K562 (cell line): ENCODE data around the gene NR3C1. TPM values are rescaled to one million over a fixed set of nuclear protein-coding genes. Genes with fewer than 3 reads are reported as not detected.
A peak's percentile ranks its signal among the peaks of the same experiment; 100 is the strongest.

ENCODE experiments used
- CBFA2T3 ChIP-seq: fragments of 450-650 bp; IDR thresholded peaks from 2 replicates; pipeline ENCODE4 v1.6.1; 2017
- FOXK1 ChIP-seq: sonication (generic); formaldehyde crosslinking; IDR thresholded peaks from 2 replicates; pipeline ENCODE4 v1.8.0; 2022; ENCODE audit warnings: missing genetic modification reagents, mild to moderate bottlenecking, borderline replicate concordance
- HMG20A ChIP-seq: fragments of 450-650 bp; formaldehyde crosslinking; conservative IDR thresholded peaks from 2 replicates; pipeline ENCODE4 v1.4.0; 2020; ENCODE audit warnings: mild to moderate bottlenecking, mixed read lengths
- RFX1 ChIP-seq: fragments of 450-650 bp; IDR thresholded peaks from 2 replicates; pipeline ENCODE4 v1.6.1; 2016; ENCODE audit warnings: mild to moderate bottlenecking, moderate library complexity
- SIN3B ChIP-seq: fragments of 450-650 bp; IDR thresholded peaks from 2 replicates; pipeline ENCODE4 v1.6.1; 2017; ENCODE audit warnings: low read depth, mild to moderate bottlenecking, moderate library complexity
- SIRT6 ChIP-seq: IDR thresholded peaks from one replicate; pipeline ENCODE4 v1.6.1; 2012; ENCODE audit warnings: low read depth, mild to moderate bottlenecking, control low read depth, inconsistent platforms, low read length, moderate library complexity
- SMAD3 ChIP-seq: fragments of 450-650 bp; formaldehyde crosslinking; conservative IDR thresholded peaks from 2 replicates; pipeline ENCODE4 v1.4.0; 2020; ENCODE audit warnings: mild to moderate bottlenecking
- TCF3 ChIP-seq: sonication (generic); formaldehyde crosslinking; IDR thresholded peaks from 2 replicates; pipeline ENCODE4 v1.4.0; 2020; ENCODE audit warnings: mild to moderate bottlenecking, missing genetic modification reagents
- ZEB2 ChIP-seq: fragments of 450-650 bp; IDR thresholded peaks from 2 replicates; pipeline ENCODE4 v1.6.1; 2016
- ZNF263 ChIP-seq: sonication (generic); formaldehyde crosslinking; IDR thresholded peaks from 2 replicates; pipeline ENCODE4 v1.8.0; 2022; ENCODE audit warnings: mild to moderate bottlenecking, missing genetic modification reagents, borderline replicate concordance
- ZNF316 ChIP-seq: fragments of 450-650 bp; IDR thresholded peaks from 2 replicates; pipeline ENCODE4 v1.6.1; 2016
- ZNF551 ChIP-seq: fragments of 250-450 bp; sonication (Bioruptor Pico); IDR thresholded peaks from 2 replicates; pipeline ENCODE4 v1.5.0; 2021; ENCODE audit warnings: mild to moderate bottlenecking, moderate library complexity
- polyA plus RNA-seq, 8 experiments: library from polyadenylated mRNA; depleted of rRNA in 4 of 8; stranded (reverse) in 5 of 8; unstranded in 3 of 8; fragments of >200 nt; fragmentation: Nextera tagmentation in 2 of 8; fragmentation: Illumina TruSeq in 1 of 8; extraction: Ambion mirVana in 2 of 8; extraction: Trizol in 1 of 8; gene quantifications; 2 replicates each; pipeline versions ENCODE4 v1.2.1 to v1.2.3, GENCODE V29; 2011 to 2014; ENCODE audit warnings: inconsistent platforms in 1 of 8, missing spikeins in 1 of 8
- total RNA-seq, 7 experiments: library from RNA; depleted of rRNA in 6 of 7; stranded (reverse); fragments of >200 nt in 6 of 7; fragmentation: Illumina TruSeq in 2 of 7; extraction: Trizol in 2 of 7; gene quantifications; 2 replicates each; pipeline versions ENCODE4 v1.2.1 to v1.2.3, GENCODE V29; 2011 to 2021; ENCODE audit warnings: low replicate concordance in 1 of 7
- TF ChIP-seq, protein P1 (sequence below), 2 experiments: IDR thresholded peaks; 2 replicates each; pipeline ENCODE4 v1.6.1; 2012; ENCODE audit warnings: improper control_type of control experiment in 2 of 2, low read depth in 2 of 2, low read length in 2 of 2, borderline replicate concordance in 1 of 2
- TF ChIP-seq, protein P2 (sequence below): fragments of 450-650 bp; IDR thresholded peaks from 2 replicates; pipeline ENCODE4 v1.6.1; 2017; ENCODE audit warnings: mild to moderate bottlenecking, moderate library complexity
- TF ChIP-seq, protein P3 (sequence below): sonication (generic); formaldehyde crosslinking; IDR thresholded peaks from 2 replicates; pipeline ENCODE4 v1.8.0; 2023; ENCODE audit warnings: mild to moderate bottlenecking, missing genetic modification reagents
- TF ChIP-seq, protein P4 (sequence below): fragments of 250-450 bp; sonication (Bioruptor Pico); IDR thresholded peaks from 2 replicates; pipeline ENCODE4 v1.5.0; 2021; ENCODE audit warnings: mild to moderate bottlenecking, moderate library complexity
- TF ChIP-seq, protein P5 (sequence below): IDR thresholded peaks from 2 replicates; pipeline ENCODE4 v1.6.1; 2016; ENCODE audit warnings: missing genetic modification characterization, missing compliant biosample characterization

NR3C1 gene
- total and polyA plus RNA-seq, 9 of the 15 experiments (the other 6 are each of a cell fraction or from before 2014, with no cell fraction given): 8.2 to 36.0 (median 15.0) TPM

DNA sequence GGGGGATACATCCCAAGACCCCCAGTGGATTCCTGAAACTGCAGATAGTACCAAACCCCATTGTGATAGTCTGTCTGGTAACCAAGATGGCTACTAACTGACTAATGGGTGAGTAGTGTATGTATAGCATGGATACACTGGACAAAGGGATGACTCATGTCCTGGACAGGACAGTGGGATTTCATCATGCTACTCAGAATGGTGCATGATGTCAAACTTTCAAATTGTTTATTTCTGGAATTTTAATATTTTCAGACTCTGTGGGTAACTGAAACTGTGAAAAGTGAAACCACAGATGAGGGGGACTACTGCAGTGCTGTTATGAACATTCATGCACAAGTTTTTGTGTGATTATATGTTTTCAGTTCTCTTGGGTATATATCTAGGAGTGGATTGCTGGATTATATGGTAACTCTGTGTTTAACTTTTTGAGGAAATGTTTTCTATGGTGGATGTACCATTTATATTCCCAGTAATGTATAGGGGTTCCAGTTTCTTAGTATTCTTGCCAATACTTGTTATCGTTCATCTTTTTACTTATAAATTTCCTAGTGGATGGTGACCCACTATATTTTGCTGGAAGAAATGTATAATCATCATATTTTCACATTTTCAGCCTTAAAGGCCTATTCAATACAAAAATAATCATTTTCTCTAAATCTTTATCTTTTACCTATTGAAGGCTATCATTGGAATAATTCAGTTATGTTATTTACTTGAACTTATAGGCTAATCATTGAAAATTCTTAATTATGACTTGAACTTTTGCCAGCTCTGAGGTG is 140.9 kb downstream of the NR3C1 start (continued):
- TF ChIP-seq, protein P1, sequence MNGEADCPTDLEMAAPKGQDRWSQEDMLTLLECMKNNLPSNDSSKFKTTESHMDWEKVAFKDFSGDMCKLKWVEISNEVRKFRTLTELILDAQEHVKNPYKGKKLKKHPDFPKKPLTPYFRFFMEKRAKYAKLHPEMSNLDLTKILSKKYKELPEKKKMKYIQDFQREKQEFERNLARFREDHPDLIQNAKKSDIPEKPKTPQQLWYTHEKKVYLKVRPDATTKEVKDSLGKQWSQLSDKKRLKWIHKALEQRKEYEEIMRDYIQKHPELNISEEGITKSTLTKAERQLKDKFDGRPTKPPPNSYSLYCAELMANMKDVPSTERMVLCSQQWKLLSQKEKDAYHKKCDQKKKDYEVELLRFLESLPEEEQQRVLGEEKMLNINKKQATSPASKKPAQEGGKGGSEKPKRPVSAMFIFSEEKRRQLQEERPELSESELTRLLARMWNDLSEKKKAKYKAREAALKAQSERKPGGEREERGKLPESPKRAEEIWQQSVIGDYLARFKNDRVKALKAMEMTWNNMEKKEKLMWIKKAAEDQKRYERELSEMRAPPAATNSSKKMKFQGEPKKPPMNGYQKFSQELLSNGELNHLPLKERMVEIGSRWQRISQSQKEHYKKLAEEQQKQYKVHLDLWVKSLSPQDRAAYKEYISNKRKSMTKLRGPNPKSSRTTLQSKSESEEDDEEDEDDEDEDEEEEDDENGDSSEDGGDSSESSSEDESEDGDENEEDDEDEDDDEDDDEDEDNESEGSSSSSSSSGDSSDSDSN (IDR thresholded peaks at IDR 0.05; ENCODE audit: borderline replicate concordance in 1 of 2, low read depth in 2 of 2, low read length in 2 of 2): no peak
- no peak for TF ChIP-seq FOXK1
- TF ChIP-seq, protein P2, sequence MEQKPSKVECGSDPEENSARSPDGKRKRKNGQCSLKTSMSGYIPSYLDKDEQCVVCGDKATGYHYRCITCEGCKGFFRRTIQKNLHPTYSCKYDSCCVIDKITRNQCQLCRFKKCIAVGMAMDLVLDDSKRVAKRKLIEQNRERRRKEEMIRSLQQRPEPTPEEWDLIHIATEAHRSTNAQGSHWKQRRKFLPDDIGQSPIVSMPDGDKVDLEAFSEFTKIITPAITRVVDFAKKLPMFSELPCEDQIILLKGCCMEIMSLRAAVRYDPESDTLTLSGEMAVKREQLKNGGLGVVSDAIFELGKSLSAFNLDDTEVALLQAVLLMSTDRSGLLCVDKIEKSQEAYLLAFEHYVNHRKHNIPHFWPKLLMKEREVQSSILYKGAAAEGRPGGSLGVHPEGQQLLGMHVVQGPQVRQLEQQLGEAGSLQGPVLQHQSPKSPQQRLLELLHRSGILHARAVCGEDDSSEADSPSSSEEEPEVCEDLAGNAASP: no peak
- TF ChIP-seq, protein P3, sequence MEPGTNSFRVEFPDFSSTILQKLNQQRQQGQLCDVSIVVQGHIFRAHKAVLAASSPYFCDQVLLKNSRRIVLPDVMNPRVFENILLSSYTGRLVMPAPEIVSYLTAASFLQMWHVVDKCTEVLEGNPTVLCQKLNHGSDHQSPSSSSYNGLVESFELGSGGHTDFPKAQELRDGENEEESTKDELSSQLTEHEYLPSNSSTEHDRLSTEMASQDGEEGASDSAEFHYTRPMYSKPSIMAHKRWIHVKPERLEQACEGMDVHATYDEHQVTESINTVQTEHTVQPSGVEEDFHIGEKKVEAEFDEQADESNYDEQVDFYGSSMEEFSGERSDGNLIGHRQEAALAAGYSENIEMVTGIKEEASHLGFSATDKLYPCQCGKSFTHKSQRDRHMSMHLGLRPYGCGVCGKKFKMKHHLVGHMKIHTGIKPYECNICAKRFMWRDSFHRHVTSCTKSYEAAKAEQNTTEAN (CRISPR knock-in tag): no peak
- TF ChIP-seq ZNF551 (CRISPR knock-in tag): no peak
- TF ChIP-seq, protein P4, sequence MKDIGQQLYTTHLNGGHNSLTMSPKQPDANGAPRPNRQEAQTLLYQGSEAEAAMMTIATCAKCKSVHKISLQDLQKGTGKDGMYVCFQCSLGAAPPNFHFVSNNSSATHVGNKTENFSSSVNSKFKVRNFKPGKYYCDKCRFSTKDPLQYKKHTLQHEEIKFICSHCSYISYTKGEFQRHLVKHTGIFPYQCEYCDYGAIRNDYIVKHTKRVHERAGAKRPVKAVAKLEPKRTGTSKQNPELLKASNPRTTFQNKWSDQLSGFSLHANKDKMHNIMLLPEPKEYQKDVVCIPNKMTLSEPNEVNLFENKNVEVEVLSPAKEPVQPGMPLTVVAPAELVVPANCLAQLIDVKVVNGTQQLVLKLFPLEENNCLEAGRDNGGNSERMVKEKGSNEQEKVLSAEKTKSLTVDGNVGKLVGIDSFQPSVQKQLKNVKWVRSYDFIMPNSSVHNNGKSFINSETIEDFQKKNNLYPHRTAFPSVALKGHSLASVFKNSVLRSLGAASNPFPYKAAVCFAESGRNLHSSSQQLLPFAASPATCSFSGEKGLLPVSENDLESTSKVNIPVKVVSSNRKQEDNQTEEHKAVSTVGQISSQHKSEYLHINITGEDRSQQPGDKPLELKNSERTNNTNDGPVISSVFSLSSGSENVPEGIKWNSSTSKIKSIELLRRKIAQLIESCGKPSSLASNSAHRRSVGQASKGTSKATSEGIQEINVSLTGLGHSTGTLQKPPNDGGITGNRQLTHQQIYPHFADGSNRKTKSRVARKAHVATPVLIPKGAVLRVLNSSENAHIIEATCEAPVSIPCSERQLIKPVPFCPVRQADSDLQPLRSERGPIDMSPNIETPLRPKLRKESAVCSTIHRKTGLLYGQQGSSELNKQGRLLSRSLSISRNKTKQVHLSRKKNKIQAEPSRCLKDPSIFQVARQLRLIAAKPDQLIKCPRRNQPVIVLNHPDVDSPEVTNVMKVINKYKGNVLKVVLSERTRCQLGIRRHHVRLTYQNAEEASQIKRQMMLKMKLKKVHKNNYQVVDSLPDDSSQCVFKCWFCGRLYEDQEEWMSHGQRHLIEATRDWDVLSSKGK (CRISPR knock-in tag): no peak
- TF ChIP-seq ZNF316: peak; percentile 85
- TF ChIP-seq SIRT6: no peak
- no peak for TF ChIP-seq TCF3 (CRISPR knock-in tag)
- 0 out of 2 replicates have a peak, but pooled peaks have one; percentile 15 for TF ChIP-seq CBFA2T3
- TF ChIP-seq SIN3B: no peak
- TF ChIP-seq RFX1: no peak
- TF ChIP-seq ZNF263 (CRISPR knock-in tag): no peak
- no peak for TF ChIP-seq HMG20A
- TF ChIP-seq SMAD3 (CRISPR knock-in tag): 0 out of 2 replicates have a peak, but pooled peaks have one; percentile 41
- no peak for TF ChIP-seq ZEB2
- TF ChIP-seq, protein P5, sequence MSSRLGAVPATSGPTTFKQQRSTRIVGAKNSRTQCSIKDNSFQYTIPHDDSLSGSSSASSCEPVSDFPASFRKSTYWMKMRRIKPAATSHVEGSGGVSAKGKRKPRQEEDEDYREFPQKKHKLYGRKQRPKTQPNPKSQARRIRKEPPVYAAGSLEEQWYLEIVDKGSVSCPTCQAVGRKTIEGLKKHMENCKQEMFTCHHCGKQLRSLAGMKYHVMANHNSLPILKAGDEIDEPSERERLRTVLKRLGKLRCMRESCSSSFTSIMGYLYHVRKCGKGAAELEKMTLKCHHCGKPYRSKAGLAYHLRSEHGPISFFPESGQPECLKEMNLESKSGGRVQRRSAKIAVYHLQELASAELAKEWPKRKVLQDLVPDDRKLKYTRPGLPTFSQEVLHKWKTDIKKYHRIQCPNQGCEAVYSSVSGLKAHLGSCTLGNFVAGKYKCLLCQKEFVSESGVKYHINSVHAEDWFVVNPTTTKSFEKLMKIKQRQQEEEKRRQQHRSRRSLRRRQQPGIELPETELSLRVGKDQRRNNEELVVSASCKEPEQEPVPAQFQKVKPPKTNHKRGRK (tag): no peak
